ENCODE data around the gene RGS4. TPM values are rescaled to one million over a fixed set of nuclear protein-coding genes. Genes with fewer than 3 reads are reported as not detected.

Gene RGS4
- total RNA-seq, 1 experiment from 2014 or later = not detected

- no peaks in the 10 kb centered on the region for H4K20me1 ChIP-seq (ENCODE audit: insufficient read depth, low read depth, low read length)
- no peak overlapping the region for H3K27ac ChIP-seq (ENCODE audit: low read length)
- H3K4me1 ChIP-seq (ENCODE audit: low read length) = no peaks in the 10 kb centered on the region
- no peaks in the 10 kb centered on the region for H3K9me3 ChIP-seq (ENCODE audit: low read length)
- DNase-seq = no peak
- H3K36me3 ChIP-seq (ENCODE audit: insufficient read depth, low read length) = no peaks in the 10 kb centered on the region
- no peak overlapping the region for H3K9ac ChIP-seq (ENCODE audit: low read length)
- no peak overlapping the region for H2AFZ ChIP-seq (ENCODE audit: low read length)
- no peaks in the 10 kb centered on the region for H3K27me3 ChIP-seq (ENCODE audit: low read length)
- no peak overlapping the region for H3K4me3 ChIP-seq (ENCODE audit: low read length)
- H3K9me2 ChIP-seq (replicated peaks; ENCODE audit: insufficient read depth, low read length) = no peaks in the 10 kb centered on the region
- no peak overlapping the region for H3K4me2 ChIP-seq (ENCODE audit: low read depth, low read length, poor library complexity, severe bottlenecking)
- H3K79me2 ChIP-seq (ENCODE audit: low read length) = no peaks in the 10 kb centered on the region
These were observed 25.0 kb downstream of the RGS4 start for GRCh38 chr1:163094182-163094581.

- Histone ChIP-seq H3K27ac (ENCODE audit: low read length) (no peak overlapping the region), H3K4me2 (ENCODE audit: low read depth, low read length, poor library complexity, severe bottlenecking) (no peak overlapping the region), H3K4me3 (ENCODE audit: low read length) (no peak overlapping the region)
These were observed 25.4 kb downstream of the RGS4 start for GRCh38 chr1:163094589-163094988.

GRCh38 chr1:163095213-163095612, 26.1 kb downstream of the RGS4 start:
- Histone ChIP-seq H3K9me3 (ENCODE audit: low read length) (no peaks in the 10 kb centered on the region), H3K4me3 (ENCODE audit: low read length) (no peak overlapping the region), H3K4me2 (ENCODE audit: low read depth, low read length, poor library complexity, severe bottlenecking) (no peak overlapping the region), H2AFZ (ENCODE audit: low read length) (no peak overlapping the region), H4K20me1 (ENCODE audit: insufficient read depth, low read depth, low read length) (no peaks in the 10 kb centered on the region), H3K27me3 (ENCODE audit: low read length) (no peaks in the 10 kb centered on the region), H3K9ac (ENCODE audit: low read length) (no peak overlapping the region), H3K9me2 (replicated peaks; ENCODE audit: insufficient read depth, low read length) (no peaks in the 10 kb centered on the region), H3K36me3 (ENCODE audit: insufficient read depth, low read length) (no peaks in the 10 kb centered on the region), H3K4me1 (ENCODE audit: low read length) (no peaks in the 10 kb centered on the region), H3K79me2 (ENCODE audit: low read length) (no peaks in the 10 kb centered on the region), H3K27ac (ENCODE audit: low read length) (no peak overlapping the region)
- no peak for DNase-seq

More at GRCh38 chr1:163094589-163094988, 25.4 kb downstream of the RGS4 start:
- no peak overlapping the region for H2AFZ ChIP-seq (ENCODE audit: low read length)
- no peaks in the 10 kb centered on the region for H4K20me1 ChIP-seq (ENCODE audit: insufficient read depth, low read depth, low read length)
- DNase-seq = no peak
- H3K9me2 ChIP-seq (replicated peaks; ENCODE audit: insufficient read depth, low read length) = no peaks in the 10 kb centered on the region
- H3K79me2 ChIP-seq (ENCODE audit: low read length) = no peaks in the 10 kb centered on the region
- no peaks in the 10 kb centered on the region for H3K9me3 ChIP-seq (ENCODE audit: low read length)
- no peaks in the 10 kb centered on the region for H3K4me1 ChIP-seq (ENCODE audit: low read length)
- no peaks in the 10 kb centered on the region for H3K36me3 ChIP-seq (ENCODE audit: insufficient read depth, low read length)
- no peaks in the 10 kb centered on the region for H3K27me3 ChIP-seq (ENCODE audit: low read length)
- H3K9ac ChIP-seq (ENCODE audit: low read length) = no peak overlapping the region

- Histone ChIP-seq H3K9ac (ENCODE audit: low read length) (no peak overlapping the region), H3K27me3 (ENCODE audit: low read length) (no peaks in the 10 kb centered on the region), H4K20me1 (ENCODE audit: insufficient read depth, low read depth, low read length) (no peaks in the 10 kb centered on the region), H3K4me2 (ENCODE audit: low read depth, low read length, poor library complexity, severe bottlenecking) (no peak overlapping the region), H3K9me2 (replicated peaks; ENCODE audit: insufficient read depth, low read length) (no peaks in the 10 kb centered on the region), H3K4me3 (ENCODE audit: low read length) (no peak overlapping the region), H2AFZ (ENCODE audit: low read length) (no peak overlapping the region), H3K9me3 (ENCODE audit: low read length) (no peaks in the 10 kb centered on the region), H3K79me2 (ENCODE audit: low read length) (no peaks in the 10 kb centered on the region), H3K36me3 (ENCODE audit: insufficient read depth, low read length) (no peaks in the 10 kb centered on the region), H3K4me1 (ENCODE audit: low read length) (no peaks in the 10 kb centered on the region), H3K27ac (ENCODE audit: low read length) (no peak overlapping the region)
- no peak for DNase-seq
These were observed 33.4 kb downstream of the RGS4 start for GRCh38 chr1:163102590-163102989.

- DNase-seq = no peak
- no peaks in the 10 kb centered on the region for H3K36me3 ChIP-seq (ENCODE audit: insufficient read depth, low read length)
- H3K27me3 ChIP-seq (ENCODE audit: low read length) = no peaks in the 10 kb centered on the region
- no peak overlapping the region for H2AFZ ChIP-seq (ENCODE audit: low read length)
- H3K9me3 ChIP-seq (ENCODE audit: low read length) = no peaks in the 10 kb centered on the region
- no peak overlapping the region for H3K9ac ChIP-seq (ENCODE audit: low read length)
- no peak overlapping the region for H3K4me2 ChIP-seq (ENCODE audit: low read depth, low read length, poor library complexity, severe bottlenecking)
- H3K79me2 ChIP-seq (ENCODE audit: low read length) = no peaks in the 10 kb centered on the region
- no peak overlapping the region for H3K4me3 ChIP-seq (ENCODE audit: low read length)
- H4K20me1 ChIP-seq (ENCODE audit: insufficient read depth, low read depth, low read length) = no peaks in the 10 kb centered on the region
- H3K4me1 ChIP-seq (ENCODE audit: low read length) = no peaks in the 10 kb centered on the region
- H3K9me2 ChIP-seq (replicated peaks; ENCODE audit: insufficient read depth, low read length) = no peaks in the 10 kb centered on the region
- H3K27ac ChIP-seq (ENCODE audit: low read length) = no peak overlapping the region
These were observed 35.4 kb downstream of the RGS4 start for GRCh38 chr1:163104385-163105099.

GRCh38 chr1:163106364-163106987, 37.3 kb downstream of the RGS4 start:
- Histone ChIP-seq H3K4me2 (ENCODE audit: low read depth, low read length, poor library complexity, severe bottlenecking) (no peak overlapping the region), H3K4me3 (ENCODE audit: low read length) (no peak overlapping the region), H3K9me2 (replicated peaks; ENCODE audit: insufficient read depth, low read length) (no peaks in the 10 kb centered on the region), H2AFZ (ENCODE audit: low read length) (no peak overlapping the region), H3K9ac (ENCODE audit: low read length) (no peak overlapping the region), H3K79me2 (ENCODE audit: low read length) (no peaks in the 10 kb centered on the region), H3K9me3 (ENCODE audit: low read length) (no peaks in the 10 kb centered on the region), H3K36me3 (ENCODE audit: insufficient read depth, low read length) (no peaks in the 10 kb centered on the region), H3K27ac (ENCODE audit: low read length) (no peak overlapping the region), H4K20me1 (ENCODE audit: insufficient read depth, low read depth, low read length) (no peaks in the 10 kb centered on the region), H3K27me3 (ENCODE audit: low read length) (no peaks in the 10 kb centered on the region), H3K4me1 (ENCODE audit: low read length) (no peaks in the 10 kb centered on the region)
- DNase-seq = no peak

- H3K4me2 ChIP-seq (ENCODE audit: low read depth, low read length, poor library complexity, severe bottlenecking) = no peak overlapping the region
- DNase-seq = no peak
- H4K20me1 ChIP-seq (ENCODE audit: insufficient read depth, low read depth, low read length) = no peaks in the 10 kb centered on the region
- H3K9me3 ChIP-seq (ENCODE audit: low read length) = no peaks in the 10 kb centered on the region
- no peak overlapping the region for H2AFZ ChIP-seq (ENCODE audit: low read length)
- H3K27me3 ChIP-seq (ENCODE audit: low read length) = no peaks in the 10 kb centered on the region
- no peaks in the 10 kb centered on the region for H3K79me2 ChIP-seq (ENCODE audit: low read length)
- H3K9ac ChIP-seq (ENCODE audit: low read length) = no peak overlapping the region
- no peaks in the 10 kb centered on the region for H3K9me2 ChIP-seq (replicated peaks; ENCODE audit: insufficient read depth, low read length)
- no peaks in the 10 kb centered on the region for H3K4me1 ChIP-seq (ENCODE audit: low read length)
- H3K4me3 ChIP-seq (ENCODE audit: low read length) = no peak overlapping the region
- no peak overlapping the region for H3K27ac ChIP-seq (ENCODE audit: low read length)
- H3K36me3 ChIP-seq (ENCODE audit: insufficient read depth, low read length) = no peaks in the 10 kb centered on the region
These were observed 38.5 kb downstream of the RGS4 start for GRCh38 chr1:163107655-163108054.

- Histone ChIP-seq H3K4me2 (ENCODE audit: low read depth, low read length, poor library complexity, severe bottlenecking) (no peak overlapping the region), H3K79me2 (ENCODE audit: low read length) (no peaks in the 10 kb centered on the region), H3K9me3 (ENCODE audit: low read length) (no peaks in the 10 kb centered on the region), H3K9ac (ENCODE audit: low read length) (no peak overlapping the region), H3K36me3 (ENCODE audit: insufficient read depth, low read length) (no peaks in the 10 kb centered on the region), H3K27me3 (ENCODE audit: low read length) (no peaks in the 10 kb centered on the region), H4K20me1 (ENCODE audit: insufficient read depth, low read depth, low read length) (no peaks in the 10 kb centered on the region), H2AFZ (ENCODE audit: low read length) (no peak overlapping the region), H3K4me3 (ENCODE audit: low read length) (no peak overlapping the region), H3K4me1 (ENCODE audit: low read length) (peaks cover 14% of the 10 kb centered on the region), H3K27ac (ENCODE audit: low read length) (no peak overlapping the region), H3K9me2 (replicated peaks; ENCODE audit: insufficient read depth, low read length) (0 out of 2 replicates have a peak, but pooled peaks cover 2% of the 10 kb centered on the region)
- no peak for DNase-seq
These were observed 46.7 kb downstream of the RGS4 start for GRCh38 chr1:163115887-163116286.

Measured in Karpas-422 (cell line).